HepG2 (cell line): ENCODE results near the gene ZNF519. TPM values are rescaled to one million over a fixed set of nuclear protein-coding genes. Genes with fewer than 3 reads are reported as not detected.
"Not testable (repeated sequence)": the region's sequence is repeated elsewhere in the genome, so short reads cannot be mapped to it uniquely, and the experiment has no call there.

ENCODE experiments used
- ATAC-seq: fragments of 200-7000 bp; cut with Tn5 transposase; 3 replicates; pipeline ENCODE4 v1.9.1; 2020; ENCODE audit warnings: mild to moderate bottlenecking, moderate library complexity
- BruUV-seq: library from RNA; stranded (reverse); fragments of 400-500 nt; replicated peaks from 2 replicates; lab custom pipeline; 2021; lab: Mats Ljungman, UMichigan
- CTCF ChIA-PET: fragments of 300-600 bp; formaldehyde crosslinking; extraction: SDS; loops from one replicate; lab custom pipeline; 2021; ENCODE audit warnings: low total read pairs, inconsistent platforms, low intra/inter-chr PET ratio; lab: Yijun Ruan, JAX
- POLR2A ChIA-PET: fragments of 350-600 bp; sonication (Branson Sonifier 250); formaldehyde crosslinking; loops from one replicate; lab custom pipeline; 2020; ENCODE audit warnings: antibody characterized with exemption, inconsistent platforms; lab: Yijun Ruan, JAX
- DNase-seq: peaks from one replicate; pipeline ENCODE4 v3.0.0-alpha.2; 2015; ENCODE audit warnings: low spot score
- FAIRE-seq: peaks from 3 replicates; lab custom pipeline; 2011; peaks lifted over from hg19 to GRCh38; lab: Jason Lieb, UNC
- H2AFZ ChIP-seq: one replicate; pipeline ENCODE4 v1.6.1; 2011; ENCODE audit warnings: low read length, inconsistent platforms
- H3K27ac ChIP-seq: fragments of 300-600 bp; 3 replicates; pipeline ENCODE4 v1.8.0; 2011; ENCODE audit warnings: mixed run types, mild to moderate bottlenecking, mixed read lengths, low read length, inconsistent platforms; ENCODE audit not compliant: insufficient read depth; ENCODE audit errors: extremely low read length
- H3K27me3 ChIP-seq, 2 experiments: fragments of 200-600 bp in 1 of 2; 2 replicates in 1 of 2; 3 replicates in 1 of 2; pipeline versions ENCODE4 v1.6.0 to v1.8.0; 2011; ENCODE audit warnings: low read length in 2 of 2, mild to moderate bottlenecking in 2 of 2, moderate library complexity in 2 of 2, inconsistent platforms in 1 of 2; ENCODE audit not compliant: insufficient read depth in 2 of 2, control insufficient read depth in 1 of 2
- H3K36me3 ChIP-seq, 2 experiments: fragments of 200-600 bp in 1 of 2; replicated peaks in 1 of 2; 2 replicates in 1 of 2; 3 replicates in 1 of 2; pipeline versions ENCODE4 v1.5.1 to v1.8.0; 2011; ENCODE audit warnings: low read length in 2 of 2, inconsistent platforms in 1 of 2; ENCODE audit not compliant: insufficient read depth in 2 of 2, control insufficient read depth in 1 of 2
- H3K4me1 ChIP-seq: 2 replicates; pipeline ENCODE4 v1.5.1; 2012; ENCODE audit warnings: low read length, inconsistent platforms; ENCODE audit not compliant: insufficient read depth
- H3K4me2 ChIP-seq: 2 replicates; pipeline ENCODE4 v1.6.0; 2011; ENCODE audit warnings: low read depth, low read length, inconsistent platforms
- H3K4me3 ChIP-seq, 3 experiments: fragments of 200-600 bp in 1 of 3; sonication (generic), shearing (Covaris generic) in 1 of 3; replicated peaks in 1 of 3; 2 replicates each; pipeline ENCODE4 v1.5.1; 2011 to 2016; ENCODE audit warnings: low read length in 3 of 3, inconsistent platforms in 2 of 3, low read depth in 2 of 3, mild to moderate bottlenecking in 2 of 3, control low read depth in 1 of 3, mixed read lengths in 1 of 3; ENCODE audit not compliant: insufficient read depth in 1 of 3
- H3K79me2 ChIP-seq: one replicate; pipeline ENCODE4 v1.6.1; 2011; ENCODE audit warnings: low read length, inconsistent platforms; ENCODE audit not compliant: insufficient read depth
- H3K9ac ChIP-seq: 2 replicates; pipeline ENCODE4 v1.6.0; 2011; ENCODE audit warnings: mild to moderate bottlenecking, low read depth, low read length, inconsistent platforms; ENCODE audit not compliant: insufficient read depth
- H3K9me3 ChIP-seq: 2 replicates; pipeline ENCODE4 v1.5.1; 2012; ENCODE audit warnings: mild to moderate bottlenecking, low read length
- H4K20me1 ChIP-seq: 2 replicates; pipeline ENCODE4 v1.6.0; 2011; ENCODE audit warnings: inconsistent platforms, mild to moderate bottlenecking, low read length, moderate library complexity; ENCODE audit not compliant: insufficient read depth
- WGBS: methylation state at CpG from one replicate; pipeline ENCODE4 v1.1.6; 2017; ENCODE audit warnings: low lambda C conversion rate; 5-methylcytosine and 5-hydroxymethylcytosine counted together
- in situ Hi-C: cut with HindIII; loops from 2 replicates; pipeline ENCODE4 v1.10.0; 2017; ENCODE audit warnings: low pct_unique_long_range_greater_than_20kb; ENCODE audit not compliant: extremely low pct_ligation_motif_present
- intact Hi-C: fragments of 100-400 bp; cut with micrococcal nuclease; formaldehyde crosslinking; loops from one replicate; pipeline ENCODE4 v1.10.0; 2022; ENCODE audit not compliant: unreplicated experiment
- polyA plus RNA-seq, 8 experiments: library from polyadenylated mRNA; depleted of rRNA in 3 of 8; stranded (reverse) in 7 of 8; unstranded in 1 of 8; fragments of >200 nt; fragmentation: Illumina TruSeq in 4 of 8; extraction: Trizol in 4 of 8; gene quantifications; 2 replicates each; pipeline versions ENCODE4 v1.2.1 to v1.2.3, GENCODE V29; 2011 to 2016; ENCODE audit warnings: low read depth in 4 of 8, missing spikeins in 1 of 8, mixed read lengths in 1 of 8; ENCODE audit not compliant: insufficient read depth in 1 of 8
- total RNA-seq, 5 experiments: library from RNA; depleted of rRNA; stranded (reverse); fragments of >200 nt; fragmentation: Illumina TruSeq; extraction: Trizol; gene quantifications; 2 replicates each; pipeline ENCODE4 v1.2.3, GENCODE V29; 2016; ENCODE audit warnings: low read depth in 1 of 5

Gene ZNF519
- total and polyA plus RNA-seq, 2 of the 13 experiments (the other 11 are each of a cell fraction or from before 2014, with no cell fraction given): 7.3 to 11.1 TPM

DNA sequence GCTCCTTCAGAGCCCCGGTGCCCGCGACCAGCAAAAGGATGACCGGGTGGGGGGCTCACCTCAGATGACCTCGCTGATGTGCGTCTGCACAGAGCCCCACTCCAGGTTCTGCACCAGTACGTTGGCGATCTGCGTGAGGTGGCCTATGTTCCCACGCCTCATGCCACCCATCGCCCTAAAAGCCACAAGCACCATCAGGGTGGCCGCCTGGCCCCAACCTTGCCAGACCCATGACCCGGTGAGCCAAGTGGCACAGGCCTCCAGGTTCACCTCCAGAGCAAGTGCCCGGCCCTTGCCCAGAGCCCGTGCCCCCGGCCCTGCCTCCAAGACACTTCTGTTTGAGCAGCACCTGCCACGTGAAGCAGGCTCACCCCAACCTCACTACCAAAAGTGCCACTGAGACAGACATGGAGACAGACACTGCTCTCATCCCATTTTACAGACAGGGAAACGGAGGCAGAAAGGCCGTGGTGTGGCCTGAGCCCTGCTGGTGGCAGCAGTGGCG lies 17.7 kb upstream of the ZNF519 start:
- ATAC-seq, H3K79me2 ChIP-seq, H2AFZ ChIP-seq, H3K9me3 ChIP-seq, DNase-seq, FAIRE-seq, H4K20me1 ChIP-seq, H3K9ac ChIP-seq, H3K36me3 ChIP-seq, intact Hi-C loops, H3K27me3 ChIP-seq, POLR2A ChIA-PET, in situ Hi-C loops, H3K4me2 ChIP-seq, CTCF ChIA-PET, H3K27ac ChIP-seq, H3K4me3 ChIP-seq, H3K4me1 ChIP-seq, BruUV-seq: not testable (repeated sequence)
- WGBS: 37% methylated on average over 4 of the region's 20 CpGs

DNA sequence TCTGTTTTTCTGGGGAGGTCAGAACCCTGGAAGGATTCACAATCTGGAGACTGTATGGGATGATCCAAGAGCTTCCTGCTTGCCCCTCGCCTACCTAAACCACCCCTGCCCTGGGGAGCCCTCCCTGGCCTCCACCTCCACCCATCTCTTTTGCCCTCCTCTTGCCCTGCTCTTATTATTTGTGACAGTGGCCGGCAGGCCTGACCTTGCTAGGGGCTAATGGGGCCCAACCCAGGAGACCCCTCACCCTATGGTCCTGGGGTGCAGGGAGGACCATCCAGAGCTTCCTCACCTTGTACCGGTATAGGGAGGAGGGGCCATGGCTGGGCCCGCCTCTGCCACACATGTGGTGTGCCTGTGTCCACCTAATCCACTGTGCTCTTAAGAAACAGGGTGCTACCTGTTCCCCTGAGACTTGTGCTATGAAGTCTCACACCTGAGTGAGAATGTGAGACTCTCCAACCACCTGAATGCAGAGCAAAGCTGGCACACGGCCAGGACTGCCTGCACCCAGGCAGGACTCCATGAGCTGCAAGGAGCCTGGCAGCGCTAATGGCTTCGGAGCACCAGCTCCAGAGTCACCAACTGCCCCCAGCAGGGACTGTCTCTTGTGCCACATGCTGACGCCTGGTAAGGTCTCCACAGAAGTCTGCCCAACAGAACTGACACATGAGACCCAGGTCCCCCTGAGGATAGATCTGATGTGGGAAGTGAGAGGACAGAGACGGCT lies 17.1 kb upstream of the ZNF519 start:
- in situ Hi-C loops, ATAC-seq, intact Hi-C loops, H3K27ac ChIP-seq, H3K36me3 ChIP-seq, BruUV-seq, POLR2A ChIA-PET, FAIRE-seq, H4K20me1 ChIP-seq, H3K4me2 ChIP-seq, H3K4me3 ChIP-seq, H3K79me2 ChIP-seq, H2AFZ ChIP-seq, CTCF ChIA-PET, H3K27me3 ChIP-seq, H3K4me1 ChIP-seq, H3K9me3 ChIP-seq, DNase-seq, H3K9ac ChIP-seq: not testable (repeated sequence)
- WGBS: 5% methylated on average over 3 of the region's 9 CpGs

DNA sequence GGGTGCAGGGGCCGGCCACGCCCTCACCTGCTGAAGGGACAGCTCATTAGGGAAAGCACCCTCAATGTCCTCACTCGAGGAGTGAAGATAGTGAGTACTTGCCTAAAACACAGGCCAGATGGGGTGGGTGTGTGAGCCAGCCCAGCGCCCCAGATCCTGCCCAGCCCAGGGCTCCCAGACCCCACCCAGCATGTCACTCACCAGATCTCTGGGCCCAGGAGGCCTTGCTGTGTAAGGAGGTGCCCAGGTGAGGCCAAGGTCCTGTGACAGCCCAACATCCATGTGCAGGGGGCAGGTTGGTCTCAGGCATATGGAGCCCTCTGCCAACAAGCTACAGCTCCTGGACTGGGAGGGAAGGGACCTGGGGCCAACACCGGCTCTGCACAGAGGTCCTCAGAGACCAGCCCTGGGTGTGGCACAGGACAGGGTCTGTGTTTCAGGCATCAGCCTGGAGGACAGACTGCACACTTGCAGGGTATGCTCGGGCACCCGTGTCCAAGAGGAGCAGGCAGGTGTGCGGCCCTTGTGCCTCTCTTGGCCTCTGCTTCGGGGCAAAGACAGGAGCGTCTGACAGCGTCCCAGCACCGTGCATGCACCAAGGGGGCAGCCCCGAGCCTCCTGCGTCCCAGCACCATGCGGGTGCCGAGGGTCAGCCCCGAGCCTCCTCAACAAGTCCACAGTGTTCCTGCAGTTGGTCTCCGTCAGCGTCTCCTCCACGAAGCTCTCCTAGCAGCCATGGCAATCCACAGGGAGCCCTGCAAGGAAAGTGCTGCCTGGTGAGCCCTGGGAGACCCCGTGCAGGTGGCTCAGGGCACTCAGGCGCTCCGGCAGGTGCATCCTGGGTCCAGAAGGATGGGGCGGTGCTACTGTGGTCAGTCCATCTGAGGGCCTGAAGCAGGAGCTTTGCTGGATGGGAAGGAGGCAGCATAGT lies 16.0 kb upstream of the ZNF519 start:
- WGBS: 29% methylated on average over 9 of the region's 24 CpGs
- H3K79me2 ChIP-seq, FAIRE-seq, CTCF ChIA-PET, intact Hi-C loops, H3K9ac ChIP-seq, H3K27me3 ChIP-seq, H3K4me2 ChIP-seq, H2AFZ ChIP-seq, H3K27ac ChIP-seq, H3K9me3 ChIP-seq, DNase-seq, in situ Hi-C loops, H3K36me3 ChIP-seq, POLR2A ChIA-PET, H4K20me1 ChIP-seq, H3K4me1 ChIP-seq, H3K4me3 ChIP-seq, BruUV-seq, ATAC-seq: not testable (repeated sequence)

DNA sequence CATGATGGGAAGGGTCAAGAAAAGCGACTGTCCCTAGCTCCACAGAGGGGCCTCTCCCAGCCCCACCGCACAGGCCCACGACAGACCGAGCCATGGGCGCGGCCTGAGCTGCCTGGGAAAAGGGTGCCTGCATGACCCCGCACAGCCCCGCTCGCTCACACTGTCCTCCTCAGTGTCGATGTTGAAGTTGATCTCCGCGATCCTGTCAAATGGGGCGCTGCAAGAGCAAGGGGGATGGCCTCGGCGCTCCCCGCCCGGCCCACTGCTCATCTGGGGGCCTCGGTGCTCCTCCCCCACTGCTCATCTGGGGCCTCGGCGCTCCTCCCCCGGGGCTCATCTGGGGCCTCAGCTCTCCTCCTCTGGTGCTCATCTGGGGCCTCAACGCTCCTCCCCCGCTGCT lies 14.5 kb upstream of the ZNF519 start:
- H3K9me3 ChIP-seq, H3K27me3 ChIP-seq, DNase-seq, H3K9ac ChIP-seq, H3K4me2 ChIP-seq, H3K79me2 ChIP-seq, ATAC-seq, H3K27ac ChIP-seq, H4K20me1 ChIP-seq, intact Hi-C loops, H2AFZ ChIP-seq, H3K36me3 ChIP-seq, FAIRE-seq, in situ Hi-C loops, CTCF ChIA-PET, POLR2A ChIA-PET, BruUV-seq, H3K4me3 ChIP-seq, H3K4me1 ChIP-seq: not testable (repeated sequence)
- WGBS: 57% methylated on average over 12 of the region's 23 CpGs
